Measurements from ENCODE around the gene PER1. TPM values are rescaled to one million over a fixed set of nuclear protein-coding genes. Genes with fewer than 3 reads are reported as not detected.

The PER1 gene
- total RNA-seq, 1 experiment from 2014 or later = 36.5 TPM

DNA sequence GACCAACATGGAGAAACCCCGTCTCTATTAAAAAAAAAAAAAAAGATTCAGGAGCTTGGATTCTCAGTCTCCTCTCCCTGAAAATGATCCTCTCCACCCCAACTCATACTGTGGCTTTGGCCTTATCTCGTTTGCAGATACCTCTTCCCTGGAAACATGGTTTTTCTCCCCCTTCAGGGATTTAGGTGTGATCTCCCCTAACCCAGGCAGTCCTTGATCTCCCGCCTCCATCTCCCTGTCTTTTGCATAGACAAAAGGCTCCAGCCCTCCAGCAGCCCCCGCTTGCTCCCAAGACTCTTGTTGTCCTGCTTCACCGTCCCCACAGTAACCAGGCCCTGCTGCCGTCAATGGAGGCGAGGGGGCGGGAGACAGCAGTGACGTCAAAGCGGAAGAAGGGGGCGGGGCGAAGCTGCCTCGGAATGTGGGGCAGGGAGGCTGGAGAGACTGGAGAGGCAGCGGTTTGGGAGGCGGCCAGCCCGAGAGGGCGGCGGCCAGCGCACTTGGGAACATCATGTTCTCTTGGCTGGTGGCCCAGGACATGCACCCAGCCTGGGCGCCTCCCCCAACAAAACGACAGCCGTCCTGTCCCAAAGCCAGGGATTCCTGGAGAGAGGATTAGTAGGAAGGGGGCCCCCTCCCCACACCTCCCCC, 1.9 kb upstream of the PER1 start:
- Histone ChIP-seq H3K4me2 (ENCODE audit: insufficient read depth, insufficient read length, low read length) (peak overlapping the region; percentile 59), H3K79me1 (ENCODE audit: insufficient read depth, low read depth, low read length, poor library complexity, severe bottlenecking) (peaks cover 2% of the 10 kb centered on the region), H3K23me2 (ENCODE audit: insufficient read length, low read depth, low read length, poor library complexity, severe bottlenecking) (peaks cover 21% of the 10 kb centered on the region), H2AK5ac (ENCODE audit: insufficient read length, low read length) (no peak overlapping the region), H4K20me1 (ENCODE audit: control insufficient read depth, insufficient read depth, insufficient read length) (no peaks in the 10 kb centered on the region), H2AFZ (ENCODE audit: low read length) (no peak overlapping the region), H4K8ac (replicated peaks; ENCODE audit: insufficient read length, low read depth, low read length) (no peak overlapping the region), H4K91ac (ENCODE audit: insufficient read length, low read depth, low read length) (no peak overlapping the region), H3K23ac (ENCODE audit: insufficient read length, low read depth, low read length) (no peak overlapping the region), H2BK120ac (ENCODE audit: low read depth, low read length, poor library complexity, severe bottlenecking) (peak overlapping the region; percentile 86), H3K4ac (ENCODE audit: low read depth, low read length) (no peak overlapping the region; the same call in 1 of the 2 replicates), H2BK5ac (ENCODE audit: insufficient read length, low read length) (no peak overlapping the region), H2BK20ac (ENCODE audit: low read depth, low read length, poor library complexity, severe bottlenecking) (no peak overlapping the region), H3K4me1 (ENCODE audit: insufficient read depth, low read length) (peaks cover 5% of the 10 kb centered on the region), H3K9me3 (ENCODE audit: control insufficient read depth, low read depth, low read length) (no peaks in the 10 kb centered on the region), H3K79me2 (ENCODE audit: insufficient read depth, low read length) (no peaks in the 10 kb centered on the region), H2BK12ac (ENCODE audit: insufficient read length, low read depth, low read length) (peak overlapping the region; percentile 59), H3K27ac (ENCODE audit: insufficient read length, low read depth, low read length) (peak overlapping the region; percentile 18), H2BK15ac (ENCODE audit: low read depth, low read length) (no peak overlapping the region), H3K9ac (ENCODE audit: extremely low read depth, insufficient read length, low read length) (peak overlapping the region; percentile 20), H4K5ac (ENCODE audit: insufficient read length, low read depth, low read length) (no peak overlapping the region), H3T11ph (ENCODE audit: low read length) (peak overlapping the region; percentile 90), H3K14ac (ENCODE audit: insufficient read depth, low read length) (peak overlapping the region; percentile 90; the same call in 1 of the 2 replicates), H3K27me3 (ENCODE audit: insufficient read depth, low read length) (no peaks in the 10 kb centered on the region), H3K18ac (ENCODE audit: insufficient read length, low read depth, low read length) (peak overlapping the region; percentile 92), H3K56ac (ENCODE audit: insufficient read length, low read depth, low read length) (no peak overlapping the region)
- peaks cover 5 to 9% (median 9%) of the 10 kb centered on the region in 3 experiments for H3K36me3 Mint-ChIP-seq (ENCODE audit: insufficient read depth in 1 of 3, low read depth in 3 of 3)
- peak overlapping the region; percentile 97 to 99 (median 99) for H3K27ac Mint-ChIP-seq
- peak; percentile 99 for DNase-seq
- TF ChIP-seq, protein P1, sequence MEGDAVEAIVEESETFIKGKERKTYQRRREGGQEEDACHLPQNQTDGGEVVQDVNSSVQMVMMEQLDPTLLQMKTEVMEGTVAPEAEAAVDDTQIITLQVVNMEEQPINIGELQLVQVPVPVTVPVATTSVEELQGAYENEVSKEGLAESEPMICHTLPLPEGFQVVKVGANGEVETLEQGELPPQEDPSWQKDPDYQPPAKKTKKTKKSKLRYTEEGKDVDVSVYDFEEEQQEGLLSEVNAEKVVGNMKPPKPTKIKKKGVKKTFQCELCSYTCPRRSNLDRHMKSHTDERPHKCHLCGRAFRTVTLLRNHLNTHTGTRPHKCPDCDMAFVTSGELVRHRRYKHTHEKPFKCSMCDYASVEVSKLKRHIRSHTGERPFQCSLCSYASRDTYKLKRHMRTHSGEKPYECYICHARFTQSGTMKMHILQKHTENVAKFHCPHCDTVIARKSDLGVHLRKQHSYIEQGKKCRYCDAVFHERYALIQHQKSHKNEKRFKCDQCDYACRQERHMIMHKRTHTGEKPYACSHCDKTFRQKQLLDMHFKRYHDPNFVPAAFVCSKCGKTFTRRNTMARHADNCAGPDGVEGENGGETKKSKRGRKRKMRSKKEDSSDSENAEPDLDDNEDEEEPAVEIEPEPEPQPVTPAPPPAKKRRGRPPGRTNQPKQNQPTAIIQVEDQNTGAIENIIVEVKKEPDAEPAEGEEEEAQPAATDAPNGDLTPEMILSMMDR (conservative IDR thresholded peaks at IDR 0.05) = no peak
- no CpG with 5 or more reads among the region's 22 CpGs for WGBS (ENCODE audit: extremely low coverage, insufficient read length, low lambda C conversion rate)
- H3K27me3 Mint-ChIP-seq (ENCODE audit: low read depth) = peaks cover 3% of the 10 kb centered on the region
- peaks cover 21 to 27% of the 10 kb centered on the region in 2 experiments for H3K4me1 Mint-ChIP-seq
- H3K9me3 Mint-ChIP-seq = no peaks in the 10 kb centered on the region
- H3K4me3 Mint-ChIP-seq = no peak overlapping the region; a peak in 2 of 5 replicates
